Measurements from ENCODE around the gene CHL1. TPM values are rescaled to one million over a fixed set of nuclear protein-coding genes. Genes with fewer than 3 reads are reported as not detected.

CHL1 gene
- polyA plus RNA-seq, 2 of the 4 experiments (the other 2 are of a cell fraction): 0.05 TPM; not detected in 1

DNA sequence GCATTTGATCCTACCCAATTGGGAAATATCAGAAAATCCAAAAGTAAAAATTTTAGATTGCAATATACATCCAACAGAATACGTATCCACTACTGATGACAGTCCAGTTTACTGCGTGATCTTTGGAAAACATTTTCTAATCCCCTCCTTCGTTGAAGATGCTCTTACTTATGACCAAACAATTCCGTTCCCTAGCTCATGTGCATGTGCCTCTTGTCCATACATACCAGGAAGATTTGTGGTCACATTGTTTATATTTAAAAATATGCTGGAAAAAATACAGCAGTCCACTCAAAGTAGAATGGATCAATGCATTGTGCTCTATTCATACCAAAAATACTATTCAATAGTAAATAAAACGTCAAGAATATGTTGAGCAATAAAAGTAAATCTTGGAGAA lies 135.3 kb downstream of the CHL1 start:
- WGBS (ENCODE audit: missing lambda C conversion rate): 17% methylated on average over 5 of the region's 5 CpGs
- POLR2A ChIA-PET: no interaction called here
- Histone ChIP-seq H3K4me1 (no peaks in the 10 kb centered on the region), H3K9me3 (no peaks in the 10 kb centered on the region), H3K4me3 (no peak overlapping the region), H3K27ac (no peak overlapping the region), H3K4me2 (no peak overlapping the region)
- DNase-seq (ENCODE audit: low read depth in 1 of 2, low spot score in 1 of 2) (no peak), ATAC-seq (no peak), FAIRE-seq (no peak)
- CTCF ChIA-PET: no interaction called here
- TF ChIP-seq POLR2AphosphoS2 (conservative IDR thresholded peaks at IDR 0.05; ENCODE audit: low read length) (no peak), MAZ (IDR thresholded peaks at IDR 0.05; ENCODE audit: borderline replicate concordance, low read depth, low read length) (no peak), RNF2 (IDR thresholded peaks at IDR 0.05; ENCODE audit: borderline replicate concordance, low read depth) (no peak), JUNB (IDR thresholded peaks at IDR 0.05) (no peak), RARB (CRISPR knock-in tag; IDR thresholded peaks at IDR 0.05) (no peak), ZFP36 (IDR thresholded peaks at IDR 0.05; ENCODE audit: borderline replicate concordance, partially characterized antibody) (no peak)
- TF ChIP-seq, protein P1, sequence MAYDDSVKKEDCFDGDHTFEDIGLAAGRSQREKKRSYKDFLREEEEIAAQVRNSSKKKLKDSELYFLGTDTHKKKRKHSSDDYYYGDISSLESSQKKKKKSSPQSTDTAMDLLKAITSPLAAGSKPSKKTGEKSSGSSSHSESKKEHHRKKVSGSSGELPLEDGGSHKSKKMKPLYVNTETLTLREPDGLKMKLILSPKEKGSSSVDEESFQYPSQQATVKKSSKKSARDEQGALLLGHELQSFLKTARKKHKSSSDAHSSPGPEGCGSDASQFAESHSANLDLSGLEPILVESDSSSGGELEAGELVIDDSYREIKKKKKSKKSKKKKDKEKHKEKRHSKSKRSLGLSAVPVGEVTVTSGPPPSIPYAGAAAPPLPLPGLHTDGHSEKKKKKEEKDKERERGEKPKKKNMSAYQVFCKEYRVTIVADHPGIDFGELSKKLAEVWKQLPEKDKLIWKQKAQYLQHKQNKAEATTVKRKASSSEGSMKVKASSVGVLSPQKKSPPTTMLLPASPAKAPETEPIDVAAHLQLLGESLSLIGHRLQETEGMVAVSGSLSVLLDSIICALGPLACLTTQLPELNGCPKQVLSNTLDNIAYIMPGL (CRISPR knock-in tag; IDR thresholded peaks at IDR 0.05; ENCODE audit: borderline replicate concordance): no peak

DNA sequence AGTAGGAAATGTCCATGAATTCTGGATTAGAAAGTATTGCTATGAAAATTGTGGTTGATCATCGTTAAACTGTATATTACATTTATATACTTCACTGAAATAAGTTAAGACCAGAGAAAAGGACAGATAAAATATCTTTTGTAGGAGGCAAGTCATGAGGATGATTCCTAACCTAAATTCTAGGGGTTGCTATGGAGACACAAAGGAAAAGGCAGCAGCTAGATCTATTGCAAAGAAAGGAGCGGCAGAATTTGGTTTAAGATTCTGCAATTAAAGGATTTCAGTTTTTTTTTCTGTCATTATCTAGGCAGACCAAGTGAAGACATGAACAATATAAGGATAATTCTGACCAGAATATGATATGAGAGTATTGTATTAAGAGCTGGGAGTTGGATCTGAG lies 136.1 kb downstream of the CHL1 start:
- Histone ChIP-seq H3K4me3 (no peak overlapping the region), H3K27ac (no peak overlapping the region), H3K9me3 (no peaks in the 10 kb centered on the region), H3K4me1 (no peaks in the 10 kb centered on the region), H3K4me2 (no peak overlapping the region)
- CTCF ChIA-PET: no interaction called here
- ATAC-seq (no peak), FAIRE-seq (no peak), DNase-seq (ENCODE audit: low read depth in 1 of 2, low spot score in 1 of 2) (no peak)
- WGBS (ENCODE audit: missing lambda C conversion rate): 0% methylated on average over 2 of the region's 2 CpGs
- POLR2A ChIA-PET: no interaction called here
- TF ChIP-seq NPAS2 (CRISPR knock-in tag; IDR thresholded peaks at IDR 0.05; ENCODE audit: borderline replicate concordance) (no peak), CEBPB (IDR thresholded peaks at IDR 0.05) (no peak), ZNF302 (CRISPR knock-in tag; IDR thresholded peaks at IDR 0.05) (no peak), BHLHE40 (IDR thresholded peaks at IDR 0.05; ENCODE audit: low read depth, low read length) (no peak), MAZ (IDR thresholded peaks at IDR 0.05; ENCODE audit: borderline replicate concordance, low read depth, low read length) (no peak), HES2 (IDR thresholded peaks at IDR 0.05) (no peak), PHF8 (IDR thresholded peaks at IDR 0.05; ENCODE audit: borderline replicate concordance, low read depth) (no peak), ZSCAN20 (CRISPR knock-in tag; IDR thresholded peaks at IDR 0.05) (no peak), EP300 (IDR thresholded peaks at IDR 0.05) (no peak), GATA3 (IDR thresholded peaks at IDR 0.05; ENCODE audit: borderline replicate concordance) (no peak), MYC (IDR thresholded peaks at IDR 0.05; ENCODE audit: borderline replicate concordance, low read length) (no peak), HOXB13 (CRISPR knock-in tag; IDR thresholded peaks at IDR 0.05; ENCODE audit: low read depth) (no peak), HDAC2 (IDR thresholded peaks at IDR 0.05) (no peak), JUN (IDR thresholded peaks at IDR 0.05) (no peak), SMC3 (IDR thresholded peaks at IDR 0.05) (no peak)
- TF ChIP-seq, protein P2, sequence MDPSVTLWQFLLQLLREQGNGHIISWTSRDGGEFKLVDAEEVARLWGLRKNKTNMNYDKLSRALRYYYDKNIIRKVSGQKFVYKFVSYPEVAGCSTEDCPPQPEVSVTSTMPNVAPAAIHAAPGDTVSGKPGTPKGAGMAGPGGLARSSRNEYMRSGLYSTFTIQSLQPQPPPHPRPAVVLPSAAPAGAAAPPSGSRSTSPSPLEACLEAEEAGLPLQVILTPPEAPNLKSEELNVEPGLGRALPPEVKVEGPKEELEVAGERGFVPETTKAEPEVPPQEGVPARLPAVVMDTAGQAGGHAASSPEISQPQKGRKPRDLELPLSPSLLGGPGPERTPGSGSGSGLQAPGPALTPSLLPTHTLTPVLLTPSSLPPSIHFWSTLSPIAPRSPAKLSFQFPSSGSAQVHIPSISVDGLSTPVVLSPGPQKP (IDR thresholded peaks at IDR 0.05; ENCODE audit: low read depth, low read length): no peak

- Histone ChIP-seq H3K4me2 (no peak overlapping the region), H3K27ac (no peak overlapping the region), H3K4me1 (no peaks in the 10 kb centered on the region), H3K9me3 (no peaks in the 10 kb centered on the region), H3K4me3 (no peak overlapping the region)
- ATAC-seq (no peak), FAIRE-seq (no peak), DNase-seq (ENCODE audit: low read depth in 1 of 2, low spot score in 1 of 2) (no peak)
- WGBS (ENCODE audit: missing lambda C conversion rate): 1% methylated on average over 5 of the region's 5 CpGs
- POLR2A ChIA-PET: no interaction called here
- CTCF ChIA-PET: no interaction called here
- TF ChIP-seq, protein P3, sequence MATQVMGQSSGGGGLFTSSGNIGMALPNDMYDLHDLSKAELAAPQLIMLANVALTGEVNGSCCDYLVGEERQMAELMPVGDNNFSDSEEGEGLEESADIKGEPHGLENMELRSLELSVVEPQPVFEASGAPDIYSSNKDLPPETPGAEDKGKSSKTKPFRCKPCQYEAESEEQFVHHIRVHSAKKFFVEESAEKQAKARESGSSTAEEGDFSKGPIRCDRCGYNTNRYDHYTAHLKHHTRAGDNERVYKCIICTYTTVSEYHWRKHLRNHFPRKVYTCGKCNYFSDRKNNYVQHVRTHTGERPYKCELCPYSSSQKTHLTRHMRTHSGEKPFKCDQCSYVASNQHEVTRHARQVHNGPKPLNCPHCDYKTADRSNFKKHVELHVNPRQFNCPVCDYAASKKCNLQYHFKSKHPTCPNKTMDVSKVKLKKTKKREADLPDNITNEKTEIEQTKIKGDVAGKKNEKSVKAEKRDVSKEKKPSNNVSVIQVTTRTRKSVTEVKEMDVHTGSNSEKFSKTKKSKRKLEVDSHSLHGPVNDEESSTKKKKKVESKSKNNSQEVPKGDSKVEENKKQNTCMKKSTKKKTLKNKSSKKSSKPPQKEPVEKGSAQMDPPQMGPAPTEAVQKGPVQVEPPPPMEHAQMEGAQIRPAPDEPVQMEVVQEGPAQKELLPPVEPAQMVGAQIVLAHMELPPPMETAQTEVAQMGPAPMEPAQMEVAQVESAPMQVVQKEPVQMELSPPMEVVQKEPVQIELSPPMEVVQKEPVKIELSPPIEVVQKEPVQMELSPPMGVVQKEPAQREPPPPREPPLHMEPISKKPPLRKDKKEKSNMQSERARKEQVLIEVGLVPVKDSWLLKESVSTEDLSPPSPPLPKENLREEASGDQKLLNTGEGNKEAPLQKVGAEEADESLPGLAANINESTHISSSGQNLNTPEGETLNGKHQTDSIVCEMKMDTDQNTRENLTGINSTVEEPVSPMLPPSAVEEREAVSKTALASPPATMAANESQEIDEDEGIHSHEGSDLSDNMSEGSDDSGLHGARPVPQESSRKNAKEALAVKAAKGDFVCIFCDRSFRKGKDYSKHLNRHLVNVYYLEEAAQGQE (IDR thresholded peaks at IDR 0.05): no peak
- TF ChIP-seq EP300 (IDR thresholded peaks at IDR 0.05): no peak
- no peak for TF ChIP-seq RCOR1 (IDR thresholded peaks at IDR 0.05; ENCODE audit: low read depth, low read length)
- TF ChIP-seq TP53 (CRISPR knock-in tag; IDR thresholded peaks at IDR 0.05): no peak
- TF ChIP-seq MAX (IDR thresholded peaks at IDR 0.05): no peak
- TF ChIP-seq CBX2 (IDR thresholded peaks at IDR 0.05; ENCODE audit: borderline replicate concordance, low read depth): no peak
- TF ChIP-seq RNF2 (IDR thresholded peaks at IDR 0.05; ENCODE audit: borderline replicate concordance, low read depth): no peak
- TF ChIP-seq EHF (CRISPR knock-in tag; IDR thresholded peaks at IDR 0.05): no peak
- TF ChIP-seq RARB (CRISPR knock-in tag; IDR thresholded peaks at IDR 0.05): no peak
- no peak for TF ChIP-seq RAD21 (conservative IDR thresholded peaks at IDR 0.05 in 1 of 2, IDR thresholded peaks at IDR 0.05 in 1 of 2)
- no peak for TF ChIP-seq HEYL (CRISPR knock-in tag; IDR thresholded peaks at IDR 0.05)
These were observed 138.7 kb downstream of the CHL1 start for GRCh38 chr3:335240-335639.

Data from A549 (cell line).